Dedifferentiated amniotic fluid mesenchymal stem cell (primary cell): ENCODE results near the gene KXD1.
"Not testable (repeated sequence)": the region's sequence is repeated elsewhere in the genome, so short reads cannot be mapped to it uniquely, and the experiment has no call there.

Source experiments
- DNase-seq: peaks from one replicate; pipeline ENCODE4 v3.0.0-alpha.2; 2016; ENCODE audit errors: extremely low spot score

The KXD1 gene

DNA sequence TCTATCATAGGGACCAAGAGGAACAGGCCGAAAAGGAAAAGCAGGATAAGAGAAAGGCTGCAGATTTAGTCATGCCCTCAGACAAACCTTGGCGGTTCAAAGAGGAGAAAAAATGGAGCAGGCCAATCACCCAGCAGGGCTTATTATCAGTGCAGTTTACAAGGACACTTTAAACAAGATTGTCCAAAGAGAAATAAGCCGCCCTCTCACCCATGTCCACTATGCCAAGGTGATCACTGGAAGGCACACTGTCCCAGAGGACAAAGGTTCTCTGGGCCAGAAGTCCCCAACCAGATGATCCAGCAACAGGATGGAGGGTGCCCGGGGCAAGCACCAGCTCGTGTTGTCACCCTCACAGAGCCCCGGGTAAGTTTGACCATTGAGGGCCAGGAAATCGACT, 22.6 kb downstream of the KXD1 start:
- no peak for DNase-seq

DNA sequence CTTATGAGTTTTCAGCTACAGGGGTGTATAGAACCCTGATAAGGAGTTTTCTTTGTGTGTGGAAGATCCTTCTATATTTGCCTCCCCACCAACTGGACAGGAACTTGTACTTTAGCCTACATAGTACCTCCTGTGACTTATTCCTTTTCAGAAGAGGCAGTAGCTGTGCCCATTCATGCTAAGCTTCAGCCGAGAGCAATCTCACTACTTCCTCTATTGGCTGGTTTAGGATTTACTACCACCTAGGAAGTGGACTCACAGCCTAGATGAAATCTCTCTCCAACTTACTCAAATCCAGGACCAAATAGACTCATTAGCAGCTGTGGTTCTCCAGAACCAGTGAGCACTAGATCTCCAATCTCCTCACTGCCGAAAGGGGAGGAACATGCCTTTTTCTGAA, 28.6 kb downstream of the KXD1 start:
- DNase-seq = no peak

DNA sequence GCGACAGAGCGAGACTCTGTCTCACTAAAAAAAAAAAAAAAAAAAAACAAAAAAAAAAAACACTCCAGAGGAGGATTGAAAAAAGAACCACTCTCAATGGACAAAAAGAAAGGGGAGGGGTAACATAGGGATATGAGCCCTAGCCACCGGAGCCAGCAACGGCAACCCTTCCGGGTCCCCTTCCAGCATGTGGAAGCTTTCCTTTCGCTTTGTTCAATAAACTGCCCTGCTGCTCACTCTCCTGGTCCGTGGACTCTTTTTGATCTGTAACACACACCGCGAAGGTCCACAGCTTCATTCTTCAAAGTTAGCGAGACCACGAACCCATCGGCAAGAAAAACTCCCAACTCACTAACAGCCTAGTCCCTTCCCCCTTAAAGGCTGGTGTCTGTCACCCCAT, 29.9 kb downstream of the KXD1 start:
- no peak for DNase-seq

DNA sequence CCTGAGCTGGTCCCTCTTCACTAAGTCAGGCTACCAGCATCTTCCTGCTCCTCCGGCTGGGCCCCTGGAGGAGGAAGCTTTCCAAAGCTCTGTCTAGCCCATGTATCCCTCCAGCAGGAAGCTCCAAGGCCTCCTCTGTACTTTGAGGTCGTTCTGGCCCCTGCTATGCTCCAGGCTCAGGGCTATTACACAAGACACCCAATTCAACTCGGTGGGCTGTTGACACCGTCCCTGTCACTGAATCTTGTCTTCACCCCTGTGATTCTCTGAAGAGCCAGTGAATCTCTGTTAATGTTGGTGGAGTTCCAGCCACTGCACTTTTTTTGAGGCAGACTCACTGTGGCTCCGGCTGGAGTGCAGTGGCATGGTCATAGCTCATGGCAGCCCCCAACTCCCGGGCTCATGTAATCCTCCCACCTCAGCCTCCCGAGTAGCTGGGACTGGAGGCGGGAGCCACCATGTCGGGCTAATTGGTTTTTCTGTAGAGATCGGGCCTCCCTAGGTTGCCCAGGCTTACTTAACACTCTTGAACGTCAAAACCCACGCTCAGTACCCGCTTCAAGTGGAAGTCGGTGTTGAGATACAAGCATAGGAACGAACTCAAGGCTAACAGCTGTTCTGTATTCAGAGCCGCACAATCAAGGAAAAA, 30.4 kb downstream of the KXD1 start:
- no peak for DNase-seq

DNA sequence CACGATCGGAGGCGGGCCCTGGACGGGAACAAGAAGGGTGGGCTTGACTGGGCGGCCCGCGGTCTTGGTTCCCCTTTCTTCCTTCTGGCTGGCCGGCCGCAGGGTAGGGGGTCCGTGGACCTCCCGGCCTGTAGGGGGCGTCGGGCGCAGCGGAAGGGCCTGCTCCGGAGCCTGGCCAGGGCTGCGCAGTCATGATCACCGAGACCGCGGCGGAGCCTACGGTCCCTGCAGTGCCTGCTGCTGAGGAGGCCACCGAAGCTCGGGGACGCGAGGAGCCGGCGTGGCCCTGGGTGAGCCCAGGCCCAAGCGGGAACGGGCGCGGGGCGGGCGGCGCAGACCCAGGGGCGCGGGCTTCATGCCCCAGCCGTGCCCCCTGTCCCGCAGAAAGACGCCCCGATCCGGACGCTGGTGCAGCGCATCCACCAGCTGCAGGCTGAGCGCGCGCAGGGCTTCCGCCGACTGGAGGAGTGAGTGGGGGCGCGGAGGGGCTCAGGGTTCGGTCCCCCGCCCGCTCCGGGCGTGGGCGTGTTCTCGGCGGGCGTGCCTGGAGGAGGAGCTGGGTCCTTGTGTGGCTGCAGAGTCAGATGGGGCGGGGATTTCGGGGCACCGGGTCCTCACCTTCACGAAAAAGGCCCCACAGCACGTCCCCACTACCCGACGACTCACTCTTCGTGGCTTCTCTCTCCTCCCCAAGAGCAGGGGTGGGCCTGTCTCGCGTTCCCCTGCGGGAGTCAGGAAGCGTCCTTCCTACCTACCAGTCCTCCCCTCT, 31.1 kb downstream of the KXD1 start, which contains the start of gene REX1BD:
TSS of gene REX1BD (plus strand) at position 188 of the 769 bp plus-strand sequence. CDS start at position 192, 4 bp downstream.
- peak; percentile 49 for DNase-seq

DNA sequence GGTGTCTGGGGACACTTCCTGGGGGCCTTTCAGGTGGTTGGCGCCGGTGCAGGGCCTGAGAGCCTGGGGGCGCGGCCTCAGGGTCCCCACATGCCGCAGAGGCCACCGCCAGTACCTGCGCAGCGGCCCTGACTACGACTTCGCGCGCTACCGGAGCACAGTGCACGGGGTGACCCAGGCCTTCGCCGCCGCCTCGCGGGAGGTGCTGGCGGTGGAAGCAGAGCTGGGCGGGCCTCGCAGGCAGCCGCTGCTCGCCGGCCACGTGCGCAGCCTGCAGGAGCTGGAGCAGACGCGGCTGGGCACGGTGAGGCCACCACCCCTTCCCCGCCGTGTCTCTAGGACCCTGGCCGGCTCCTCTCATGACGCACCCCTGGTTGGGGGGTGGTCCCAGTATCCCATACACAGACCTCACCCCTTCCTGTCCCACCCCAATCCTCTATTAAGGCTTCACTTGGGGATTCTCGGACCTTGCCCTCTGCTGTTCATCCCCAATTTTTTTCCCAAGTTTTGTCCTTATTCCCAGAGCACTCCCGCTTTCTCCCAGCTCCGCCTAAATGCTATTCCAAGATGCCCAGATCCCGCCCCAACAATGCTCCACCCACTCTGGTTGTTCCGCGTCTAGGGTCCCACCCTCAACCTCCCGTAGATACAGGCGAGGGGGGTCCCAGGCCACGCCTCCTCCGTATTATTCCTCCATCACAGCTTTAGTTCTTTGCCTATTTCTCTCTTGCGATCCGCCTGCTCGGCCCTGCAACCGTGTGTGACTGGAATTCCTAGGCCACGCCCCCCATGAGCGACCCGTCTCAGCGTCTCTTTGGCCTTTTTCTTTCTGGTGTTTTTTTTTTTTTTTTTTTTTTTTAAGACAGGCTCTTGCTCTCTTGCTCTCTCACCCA, 32.0 kb downstream of the KXD1 start:
- DNase-seq = no peak

DNA sequence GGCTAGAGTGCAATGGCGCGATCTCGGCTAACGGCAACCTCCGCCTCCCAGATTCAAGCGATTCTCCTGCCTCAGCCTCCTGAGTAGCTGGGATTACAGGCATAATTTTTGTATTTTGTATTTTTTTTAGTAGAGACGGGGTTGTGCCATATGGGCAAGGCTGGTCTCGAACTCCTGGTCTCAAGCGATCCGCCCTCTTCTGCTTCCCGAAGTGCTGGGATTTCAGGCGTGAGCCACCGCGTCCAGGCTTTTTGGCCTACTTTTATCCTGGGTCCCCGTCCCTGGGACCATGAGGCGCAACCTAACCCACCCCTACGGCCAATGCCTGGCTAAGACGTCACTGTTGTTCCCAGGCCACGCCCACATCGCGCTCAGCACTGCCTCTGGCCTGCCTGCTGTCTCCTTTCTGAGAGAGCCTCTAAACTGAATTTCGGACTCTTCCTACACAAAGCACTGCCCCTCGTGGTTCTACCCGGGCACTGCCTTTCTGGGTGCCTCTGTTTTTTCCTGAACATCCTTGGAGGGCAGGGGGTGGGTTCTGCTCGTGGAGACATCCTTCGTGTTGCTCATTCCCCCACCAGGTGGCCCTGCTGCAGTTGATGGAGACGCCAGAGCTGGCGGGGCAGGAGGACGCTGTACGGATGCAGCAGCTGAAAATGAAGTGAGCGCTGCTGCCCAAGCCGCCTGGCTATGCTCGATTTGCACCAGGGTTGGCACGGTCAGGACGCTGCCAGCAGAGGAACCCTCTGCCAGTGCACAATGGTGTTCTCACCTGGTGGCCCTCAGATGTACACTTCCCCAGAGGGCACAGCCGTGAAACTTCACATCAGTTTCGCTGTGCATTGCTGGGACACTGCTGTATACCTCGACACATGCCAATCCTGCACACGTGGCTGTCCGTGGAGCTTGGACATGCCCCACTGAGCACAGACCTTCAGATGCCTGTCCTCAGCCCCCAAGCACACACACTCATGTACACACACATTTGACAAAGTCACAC, 32.9 kb downstream of the KXD1 start:
- peak; percentile 27 for DNase-seq

DNA sequence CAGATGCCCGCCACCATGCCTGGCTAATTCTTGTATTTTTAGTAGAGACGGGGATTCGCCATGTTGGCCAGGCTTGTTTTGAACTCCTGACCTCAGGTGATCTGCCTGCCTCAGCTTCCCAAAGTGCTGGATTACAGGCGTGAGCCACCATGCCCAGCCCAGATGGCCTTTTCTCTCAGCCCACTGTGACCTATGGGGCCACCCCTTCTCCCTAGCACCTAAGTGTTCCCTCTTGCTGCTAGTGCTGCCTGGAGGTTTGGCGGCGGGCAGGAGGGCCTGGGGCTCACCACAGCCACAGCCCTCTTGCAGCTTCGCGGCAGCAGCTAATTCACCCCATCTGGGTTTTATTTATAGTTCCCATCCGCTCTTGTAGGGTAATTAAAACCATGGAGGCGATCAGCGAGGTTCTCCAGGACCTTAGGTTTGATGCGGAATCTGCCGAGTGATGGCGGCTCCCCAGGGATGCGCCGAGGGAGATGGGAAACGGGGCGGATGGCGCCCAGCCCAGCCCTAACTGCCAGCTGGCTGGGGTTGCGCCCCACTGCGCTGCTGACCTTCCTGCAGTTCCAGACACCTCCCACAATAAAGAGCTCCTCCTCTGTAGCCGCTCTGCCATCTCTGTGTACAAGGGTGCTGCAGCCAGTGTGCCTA, 34.2 kb downstream of the KXD1 start:
- DNase-seq = no peak

DNA sequence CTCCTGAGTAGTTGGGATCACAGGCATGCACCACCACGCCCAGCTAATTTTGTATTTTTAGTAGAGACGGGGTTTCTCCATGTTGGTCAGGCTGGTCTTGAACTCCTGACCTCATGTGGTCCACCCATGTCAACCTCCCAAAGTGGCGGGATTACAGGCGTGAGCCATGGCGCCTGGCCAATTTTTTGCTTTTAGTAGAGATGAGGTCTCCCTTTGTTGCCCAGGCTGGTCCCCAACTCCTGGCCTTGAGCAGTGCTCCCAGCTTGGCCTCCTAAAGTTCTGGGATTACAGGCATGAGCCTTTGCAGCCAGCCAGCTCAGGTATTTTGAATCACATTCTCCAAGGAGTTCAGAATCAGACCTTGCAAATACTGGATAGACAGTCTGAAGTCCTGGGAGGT, 35.1 kb downstream of the KXD1 start:
- DNase-seq = not testable (repeated sequence)

DNA sequence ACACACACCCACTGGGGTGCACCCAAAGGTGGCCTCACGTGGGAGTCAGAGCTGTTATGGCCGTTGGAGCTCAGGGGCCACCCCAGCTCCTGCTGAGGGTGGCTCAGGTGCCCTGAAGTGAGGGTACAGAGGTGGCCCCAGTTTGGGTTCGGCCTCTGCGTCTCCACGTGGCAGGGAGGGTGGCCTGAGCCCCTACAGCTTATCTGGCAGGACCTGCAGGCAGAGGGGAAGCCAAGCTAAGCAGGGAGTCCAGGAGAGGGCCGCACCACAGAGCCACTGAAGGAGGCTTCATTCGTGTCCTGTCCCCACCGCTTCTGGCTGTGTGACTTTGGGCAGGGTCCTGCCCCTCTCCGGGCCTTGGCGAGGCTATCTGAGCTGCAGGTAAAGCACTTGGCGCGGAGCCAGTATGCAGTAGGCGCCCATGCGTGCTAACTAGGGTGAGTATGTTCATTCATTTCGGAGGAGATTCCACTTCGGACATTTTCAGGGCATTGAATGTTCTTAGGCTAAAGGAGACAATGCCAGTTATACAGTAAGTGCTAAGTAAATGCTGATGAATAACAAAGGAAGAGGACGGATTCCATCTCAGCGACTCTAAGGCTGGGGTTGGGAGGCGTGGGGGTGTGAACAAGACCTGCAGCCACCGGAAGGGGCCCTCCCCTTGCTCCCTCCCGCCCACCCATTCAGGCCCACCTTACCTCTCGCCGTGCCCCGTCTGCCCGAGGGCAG, 35.9 kb downstream of the KXD1 start:
- no peak for DNase-seq

DNA sequence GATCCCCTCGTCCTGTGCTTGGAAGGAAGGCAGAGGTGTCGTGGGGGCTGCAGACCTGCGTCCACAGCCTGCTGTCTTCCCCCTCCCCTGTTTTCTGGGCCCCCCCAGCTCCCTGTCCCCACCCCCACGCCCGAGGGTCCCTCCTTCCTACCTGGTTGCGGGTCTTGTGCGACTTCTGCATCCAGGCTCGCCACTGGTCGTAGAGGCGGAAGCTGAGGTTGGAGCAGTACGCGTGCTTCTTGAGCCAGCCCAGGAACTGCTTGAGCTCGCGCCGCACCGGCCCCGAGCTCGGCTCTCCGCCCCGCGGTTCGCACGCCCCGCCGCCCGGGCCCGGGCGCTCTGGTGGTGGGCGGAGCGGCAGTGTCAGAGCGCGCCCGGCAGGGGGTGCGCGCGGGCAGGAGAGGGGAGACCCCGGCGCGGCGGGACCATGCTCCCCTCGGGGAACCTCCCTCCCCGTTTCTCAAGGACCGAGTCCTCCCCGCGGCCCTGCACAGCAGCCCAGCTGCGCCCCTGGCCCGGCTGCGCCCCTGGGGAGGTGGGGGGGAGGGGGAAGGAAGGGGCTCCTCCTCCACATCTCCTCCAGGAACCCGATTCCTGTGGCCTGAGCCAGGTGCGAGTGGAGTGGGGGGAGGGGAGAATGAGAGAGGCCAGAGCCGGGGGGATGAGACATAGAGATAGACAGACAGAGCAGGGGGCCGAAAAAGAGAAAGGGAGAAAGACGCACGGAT, 36.6 kb downstream of the KXD1 start:
- DNase-seq = peak; percentile 47

DNA sequence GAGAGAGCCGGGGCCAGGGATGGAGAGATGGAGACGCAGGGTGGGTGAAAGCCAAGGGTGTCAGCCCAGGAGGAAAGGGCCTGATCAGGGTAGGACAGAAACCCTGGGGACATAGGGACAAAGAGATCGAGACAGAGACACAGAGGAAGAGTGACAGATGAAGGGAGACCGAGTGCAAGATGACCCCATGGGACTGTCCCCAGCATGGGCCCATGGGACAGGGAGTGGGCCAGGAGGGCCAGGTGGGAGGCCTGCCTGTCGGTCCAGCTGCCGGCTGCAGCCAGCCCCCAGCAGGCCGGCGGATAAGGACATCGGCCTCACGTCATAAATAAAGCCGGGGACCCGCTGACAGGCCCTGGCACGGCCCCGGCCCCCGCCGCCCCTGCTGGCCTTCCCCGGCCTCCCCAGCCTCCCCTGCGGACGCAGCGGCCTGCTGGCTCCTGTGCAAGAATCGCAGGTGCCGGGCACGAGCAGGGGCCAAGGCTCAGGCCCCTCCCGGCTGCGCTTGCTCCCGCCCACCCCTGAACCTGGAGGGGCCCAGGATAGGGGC, 37.2 kb downstream of the KXD1 start:
- no peak for DNase-seq

DNA sequence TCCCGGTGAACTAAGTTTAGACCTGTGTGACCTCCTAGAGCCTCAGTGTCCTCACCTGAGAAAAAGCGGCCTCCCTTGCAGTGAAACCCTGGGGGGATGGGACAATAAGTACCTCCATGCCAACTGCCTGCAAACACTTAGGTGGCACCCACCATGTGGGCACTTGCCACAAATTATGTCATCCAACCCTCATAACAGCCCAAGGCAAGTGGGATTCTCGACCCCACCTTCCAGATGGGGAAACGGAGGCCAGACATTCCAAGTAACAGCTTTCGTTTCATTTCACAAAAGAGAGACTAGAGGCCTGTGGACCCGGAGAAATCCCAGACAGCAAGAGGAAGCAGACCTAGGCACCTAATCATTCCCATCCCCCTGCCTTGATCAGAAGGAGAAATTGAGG, 37.8 kb downstream of the KXD1 start:
- DNase-seq = no peak

DNA sequence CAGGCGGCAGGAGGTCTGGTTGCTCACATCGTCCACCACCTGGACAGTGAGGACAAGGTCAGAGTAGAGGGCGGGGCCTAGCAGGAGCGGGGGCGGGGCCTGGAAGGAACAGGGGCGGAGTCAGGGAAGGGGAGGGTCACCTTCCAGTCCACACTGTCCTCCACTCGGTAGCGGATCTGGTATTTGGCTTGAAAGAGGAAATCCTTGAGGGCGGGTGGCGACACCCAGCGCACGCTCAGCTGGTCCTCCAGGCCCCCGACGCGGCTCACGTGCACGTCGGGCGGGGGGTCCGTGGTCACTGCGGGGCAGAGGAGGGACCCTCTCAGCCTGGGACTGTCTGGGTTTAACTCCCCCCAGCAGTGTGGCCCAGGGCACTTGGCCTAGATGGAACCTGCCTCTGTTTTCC, 39.1 kb downstream of the KXD1 start:
- DNase-seq = no peak

DNA sequence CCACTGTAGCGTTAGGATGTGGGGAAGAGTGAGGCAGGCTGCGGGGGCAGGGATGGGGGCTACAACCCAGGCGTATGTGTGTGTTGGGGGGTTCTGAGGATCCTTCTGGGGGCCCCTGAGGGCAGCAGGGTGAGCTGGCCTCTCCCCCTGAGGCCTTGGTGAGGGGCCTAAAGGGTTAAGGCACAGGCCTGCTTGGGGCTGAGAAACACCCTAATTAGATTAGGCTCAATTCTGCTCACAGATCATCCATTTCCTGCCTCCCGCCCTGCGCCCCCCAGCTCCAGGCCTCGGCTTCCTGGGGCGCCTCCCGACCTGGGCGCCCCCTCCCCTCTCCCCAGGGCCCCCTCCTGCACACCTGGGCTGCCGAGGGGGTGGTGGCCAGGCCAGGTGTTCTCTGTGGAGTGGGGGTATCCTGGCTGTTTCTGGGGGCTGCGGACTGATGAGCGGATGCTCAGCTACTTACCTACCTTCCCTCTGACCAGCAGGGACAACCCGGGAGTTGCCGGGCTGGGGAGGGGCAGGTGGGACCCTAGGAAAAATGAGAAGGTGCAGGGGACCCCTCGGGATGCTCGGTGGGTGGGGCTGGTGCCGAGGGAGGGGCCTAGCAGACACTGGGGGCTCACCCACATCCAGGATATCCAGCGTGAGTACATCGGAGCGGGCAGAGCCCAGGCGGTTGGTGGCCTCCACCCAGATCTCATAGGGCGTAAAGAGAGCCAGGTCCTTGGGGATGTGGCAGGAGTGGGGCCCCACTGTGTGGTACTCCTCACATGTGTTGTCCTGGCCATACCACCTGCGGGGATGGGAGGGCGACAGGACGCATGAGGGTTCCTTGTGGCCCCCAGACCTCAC, 40.4 kb downstream of the KXD1 start:
- no peak for DNase-seq

DNA sequence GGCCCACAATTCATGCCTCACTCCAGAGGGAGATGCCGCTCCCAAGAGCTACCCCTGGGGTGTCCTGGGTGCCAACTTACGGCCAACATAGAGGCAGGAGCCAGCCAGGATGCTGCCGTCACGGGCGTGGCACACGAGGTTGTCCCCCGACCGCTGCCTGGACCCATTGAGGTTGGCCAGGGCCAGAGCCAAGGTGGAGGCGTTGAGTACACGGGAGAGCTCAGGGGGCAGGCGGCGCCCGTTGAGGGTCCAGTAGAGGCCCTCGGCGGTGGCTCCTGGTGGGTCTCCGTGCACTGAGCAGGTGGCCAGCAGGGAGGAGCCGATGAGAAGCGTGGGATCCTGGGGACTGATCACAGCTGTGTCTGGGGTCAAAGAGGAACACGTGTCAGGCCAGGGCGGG, 41.8 kb downstream of the KXD1 start:
- no peak for DNase-seq

DNA sequence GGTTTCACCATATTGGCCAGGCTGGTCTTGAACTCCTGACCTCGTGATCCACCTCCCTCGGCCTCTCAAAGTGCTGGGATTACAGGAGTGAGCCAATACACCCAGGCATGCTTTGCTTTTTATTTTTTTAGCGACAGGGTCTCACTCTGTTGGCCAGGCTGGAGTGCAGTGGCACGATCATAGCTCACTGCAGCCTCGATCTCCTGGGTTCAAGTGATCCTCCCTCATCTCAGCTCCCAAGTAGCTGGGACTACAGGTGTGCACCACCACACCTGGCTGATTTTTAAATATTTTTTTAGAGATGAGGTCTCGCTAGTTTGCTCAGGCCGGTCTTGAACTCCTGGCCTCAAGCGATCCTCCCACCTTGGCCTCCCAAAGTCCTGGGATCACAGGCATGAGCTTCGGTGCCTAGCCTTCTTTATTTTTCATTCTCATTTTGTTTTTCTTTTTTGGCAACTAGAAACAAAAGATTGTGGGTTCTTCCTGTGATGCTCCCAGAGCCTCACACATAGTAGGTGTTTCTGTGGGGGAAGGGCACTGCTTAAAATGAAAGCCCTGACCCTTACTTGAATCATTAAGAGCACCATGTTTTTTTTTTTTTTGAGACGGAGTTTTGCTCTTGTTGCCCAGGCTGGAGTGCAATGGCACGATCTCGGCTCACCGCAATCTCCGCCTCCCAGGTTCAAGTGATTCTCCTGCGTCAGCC, 43.2 kb downstream of the KXD1 start:
- DNase-seq = not testable (repeated sequence)
